Measurements from ENCODE around the gene HAPLN3.

DNA sequence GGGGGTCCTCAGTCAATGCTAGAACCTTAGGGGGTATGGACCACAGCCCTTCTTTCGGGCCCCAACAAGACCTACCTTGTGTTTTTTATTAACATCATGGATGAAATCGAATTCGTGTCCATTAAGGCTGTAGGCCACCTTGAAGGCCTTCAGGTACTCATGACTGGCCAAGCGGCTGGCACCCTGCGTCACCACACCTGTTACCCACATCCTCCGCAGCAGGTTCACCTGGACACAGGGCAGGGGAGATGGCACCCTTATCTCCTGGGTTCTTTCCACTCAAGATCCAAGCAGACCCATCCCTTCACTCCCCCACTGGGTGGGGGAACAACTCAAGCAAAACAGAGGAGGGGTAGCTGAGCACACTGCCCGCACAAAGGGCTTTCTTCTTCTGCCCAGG lies 11.2 kb upstream of the HAPLN3 start:
- no peak for TF ChIP-seq CTCF (IDR thresholded peaks at IDR 0.05 in 4 of 5, conservative IDR thresholded peaks at IDR 0.05 in 1 of 5)
- TF ChIP-seq POLR2A (IDR thresholded peaks at IDR 0.05), result no peak
